K562 (cell line): ENCODE measurements around the gene CYTH4. TPM values are rescaled to one million over a fixed set of nuclear protein-coding genes. Genes with fewer than 3 reads are reported as not detected.

ENCODE experiments used
- ATAC-seq: fragments of 200-7000 bp; cut with Tn5 transposase; 3 replicates; pipeline ENCODE4 v1.9.1; 2020; ENCODE audit warnings: moderate library complexity
- BruUV-seq: library from RNA; stranded (reverse); fragments of 400-500 nt; replicated peaks from 2 replicates; lab custom pipeline; 2021; lab: Mats Ljungman, UMichigan
- CTCF ChIA-PET: fragments of 300-600 bp; formaldehyde crosslinking; extraction: SDS; loops from one replicate; lab custom pipeline; 2021; ENCODE audit warnings: low intra/inter-chr PET ratio; lab: Yijun Ruan, JAX
- POLR2A ChIA-PET: fragments of 300-600, 350-650 bp; sonication (Branson Sonifier 250); formaldehyde crosslinking; extraction: SDS; loops from one replicate; lab custom pipeline; 2021; ENCODE audit warnings: antibody characterized with exemption, inconsistent platforms; lab: Yijun Ruan, JAX
- DNase-seq, 4 experiments: peaks; one replicate each; pipeline versions ENCODE4 v3.0.0 to v3.0.0-alpha.2; 2011 to 2018; ENCODE audit warnings: low spot score in 3 of 4, mixed read lengths in 3 of 4; ENCODE audit errors: extremely low read depth in 1 of 4
- FAIRE-seq: peaks from 2 replicates; lab custom pipeline; 2011; peaks lifted over from hg19 to GRCh38; lab: Jason Lieb, UNC
- H2AFZ ChIP-seq: 2 replicates; pipeline ENCODE4 v1.6.0; 2011; ENCODE audit warnings: low read depth, low read length, control low read depth, inconsistent platforms
- H3K27ac ChIP-seq: fragments of 200-600 bp; 3 replicates; pipeline ENCODE4 v1.8.0; 2011; ENCODE audit warnings: low read depth, mild to moderate bottlenecking, control low read depth, inconsistent platforms, low read length, moderate library complexity, mixed read lengths; ENCODE audit errors: extremely low read depth
- H3K27me3 ChIP-seq, 2 experiments: fragments of 300-600 bp in 1 of 2; 2 replicates in 1 of 2; 3 replicates in 1 of 2; pipeline versions ENCODE4 v1.6.0 to v1.8.0; 2011; ENCODE audit warnings: inconsistent platforms in 2 of 2, low read length in 2 of 2, mild to moderate bottlenecking in 1 of 2, mixed read lengths in 1 of 2, moderate library complexity in 1 of 2; ENCODE audit not compliant: control insufficient read depth in 2 of 2, insufficient read depth in 2 of 2
- H3K36me3 ChIP-seq: fragments of 300-600 bp; 3 replicates; pipeline ENCODE4 v1.8.0; 2011; ENCODE audit warnings: mild to moderate bottlenecking, low read length, inconsistent platforms; ENCODE audit not compliant: control insufficient read depth, insufficient read depth
- H3K4me1 ChIP-seq, 2 experiments: fragments of 200-600 bp in 1 of 2; replicated peaks in 1 of 2; 2 replicates in 1 of 2; 3 replicates in 1 of 2; pipeline versions ENCODE4 v1.5.1 to v1.8.0; 2011; ENCODE audit warnings: inconsistent platforms in 2 of 2, low read length in 2 of 2, mild to moderate bottlenecking in 1 of 2, mixed read lengths in 1 of 2, moderate library complexity in 1 of 2; ENCODE audit not compliant: control insufficient read depth in 2 of 2, insufficient read depth in 2 of 2
- H3K4me2 ChIP-seq: 2 replicates; pipeline ENCODE4 v1.6.1; 2011; ENCODE audit warnings: low read length, control low read depth, inconsistent platforms, mixed read lengths; ENCODE audit not compliant: insufficient read depth
- H3K4me3 ChIP-seq: fragments of 200-600 bp; sonication (generic), shearing (Covaris generic); 2 replicates; pipeline ENCODE4 v1.5.1; 2016; ENCODE audit warnings: control low read depth, inconsistent platforms
- H3K79me2 ChIP-seq: fragments of 200-600 bp; 3 replicates; pipeline ENCODE4 v1.8.0; 2011; ENCODE audit warnings: low read length, inconsistent platforms; ENCODE audit not compliant: control insufficient read depth, insufficient read depth
- H3K9ac ChIP-seq, 2 experiments: 2 replicates each; pipeline versions ENCODE4 v1.6.0 to v1.6.1; 2011; ENCODE audit warnings: low read depth in 2 of 2, low read length in 2 of 2, control low read depth in 1 of 2, inconsistent platforms in 1 of 2, mild to moderate bottlenecking in 1 of 2, mixed read lengths in 1 of 2; ENCODE audit not compliant: insufficient read depth in 1 of 2
- H3K9me1 ChIP-seq: one replicate; pipeline ENCODE4 v1.6.0; 2011; ENCODE audit warnings: inconsistent platforms, mild to moderate bottlenecking, low read length, moderate library complexity; ENCODE audit not compliant: control insufficient read depth, insufficient read depth
- H3K9me3 ChIP-seq: replicated peaks from 2 replicates; pipeline ENCODE4 v1.5.1; 2011; ENCODE audit warnings: low read depth, low read length, inconsistent platforms; ENCODE audit not compliant: control insufficient read depth, insufficient read depth
- H4K20me1 ChIP-seq: replicated peaks from 2 replicates; pipeline ENCODE4 v1.6.1; 2011; ENCODE audit warnings: low read length, inconsistent platforms, mixed read lengths; ENCODE audit not compliant: control insufficient read depth, insufficient read depth
- CCAR2 ChIP-seq: fragments of 200-400 bp; formaldehyde crosslinking; IDR thresholded peaks from 2 replicates; pipeline ENCODE4 v1.6.1; 2017; ENCODE audit warnings: mild to moderate bottlenecking, low read depth, low read length
- JUND ChIP-seq, 2 experiments: IDR thresholded peaks; 2 replicates in 1 of 2; 3 replicates in 1 of 2; pipeline ENCODE4 v1.6.1; 2011; ENCODE audit warnings: borderline replicate concordance in 2 of 2, low read depth in 2 of 2, low read length in 2 of 2, improper control_type of control experiment in 1 of 2, missing biosample characterization in 1 of 2, missing genetic modification characterization in 1 of 2, missing genetic modification reagents in 1 of 2
- MCM2 ChIP-seq: fragments of 450-650 bp; IDR thresholded peaks from 2 replicates; pipeline ENCODE4 v1.6.1; 2017; ENCODE audit warnings: low read depth, mild to moderate bottlenecking
- POU5F1 ChIP-seq: fragments of 150-350 bp; IDR thresholded peaks from 2 replicates; pipeline ENCODE4 v1.6.1; 2014; ENCODE audit warnings: borderline replicate concordance, low read length, low read depth, mild to moderate bottlenecking; ENCODE audit not compliant: partially characterized antibody
- TCF7L2 ChIP-seq: fragments of 150-350 bp; IDR thresholded peaks from 2 replicates; pipeline ENCODE4 v1.6.1; 2016; ENCODE audit warnings: low read depth, mild to moderate bottlenecking, low read length, moderate library complexity
- ZNF75A ChIP-seq: fragments of 450-650 bp; formaldehyde crosslinking; IDR thresholded peaks from 2 replicates; pipeline ENCODE4 v1.4.0; 2020; ENCODE audit warnings: mild to moderate bottlenecking
- WGBS: fragments of 100-300 bp; shearing (Covaris generic); methylation state at CpG from one replicate; pipeline ENCODE4 v1.1.6; 2016; ENCODE audit warnings: low coverage, mixed read lengths; ENCODE audit not compliant: insufficient coverage; ENCODE audit errors: missing lambda C conversion rate; 5-methylcytosine and 5-hydroxymethylcytosine counted together
- in situ Hi-C: fragments of 300-500 bp; cut with MboI; formaldehyde crosslinking; loops from 4 replicates; pipeline ENCODE4 v1.15.0; 2018; ENCODE audit warnings: inconsistent platforms, mixed read lengths
- intact Hi-C: fragments of 100-400 bp; cut with micrococcal nuclease; formaldehyde crosslinking; loops from 2 replicates; pipeline ENCODE4 v1.14.2; 2022
- polyA plus RNA-seq, 8 experiments: library from polyadenylated mRNA; depleted of rRNA in 4 of 8; stranded (reverse) in 5 of 8; unstranded in 3 of 8; fragments of >200 nt; fragmentation: Nextera tagmentation in 2 of 8; fragmentation: Illumina TruSeq in 1 of 8; extraction: Ambion mirVana in 2 of 8; extraction: Trizol in 1 of 8; gene quantifications; 2 replicates each; pipeline versions ENCODE4 v1.2.1 to v1.2.3, GENCODE V29; 2011 to 2014; ENCODE audit warnings: inconsistent platforms in 1 of 8, missing spikeins in 1 of 8
- total RNA-seq, 7 experiments: library from RNA; depleted of rRNA in 6 of 7; stranded (reverse); fragments of >200 nt in 6 of 7; fragmentation: Illumina TruSeq in 2 of 7; extraction: Trizol in 2 of 7; gene quantifications; 2 replicates each; pipeline versions ENCODE4 v1.2.1 to v1.2.3, GENCODE V29; 2011 to 2021; ENCODE audit warnings: low replicate concordance in 1 of 7
- TF ChIP-seq, protein P1 (sequence below), 2 experiments: fragments of 450-650 bp; IDR thresholded peaks; 2 replicates each; pipeline ENCODE4 v1.6.1; 2018; ENCODE audit warnings: mild to moderate bottlenecking in 2 of 2, low read depth in 1 of 2; ENCODE audit not compliant: partially characterized antibody in 2 of 2
- TF ChIP-seq, protein P2 (sequence below), 3 experiments: IDR thresholded peaks in 2 of 3; conservative IDR thresholded peaks in 1 of 3; 2 replicates each; pipeline ENCODE4 v1.5.1; 2011 to 2012; ENCODE audit warnings: low read length in 3 of 3, mild to moderate bottlenecking in 3 of 3, control low read depth in 2 of 3, improper control_type of control experiment in 1 of 3, inconsistent platforms in 1 of 3, low read depth in 1 of 3, mixed read lengths in 1 of 3, moderate library complexity in 1 of 3; ENCODE audit not compliant: insufficient read depth in 2 of 3
- TF ChIP-seq, protein P3 (sequence below): fragments of 450-650 bp; formaldehyde crosslinking; IDR thresholded peaks from 2 replicates; pipeline ENCODE4 v1.4.0; 2022; ENCODE audit warnings: mild to moderate bottlenecking, moderate library complexity

CYTH4 gene
- total and polyA plus RNA-seq, 9 of the 15 experiments (the other 6 are each of a cell fraction or from before 2014, with no cell fraction given): 0.03 to 2.0 (median 0.61) TPM; not detected in 1

DNA sequence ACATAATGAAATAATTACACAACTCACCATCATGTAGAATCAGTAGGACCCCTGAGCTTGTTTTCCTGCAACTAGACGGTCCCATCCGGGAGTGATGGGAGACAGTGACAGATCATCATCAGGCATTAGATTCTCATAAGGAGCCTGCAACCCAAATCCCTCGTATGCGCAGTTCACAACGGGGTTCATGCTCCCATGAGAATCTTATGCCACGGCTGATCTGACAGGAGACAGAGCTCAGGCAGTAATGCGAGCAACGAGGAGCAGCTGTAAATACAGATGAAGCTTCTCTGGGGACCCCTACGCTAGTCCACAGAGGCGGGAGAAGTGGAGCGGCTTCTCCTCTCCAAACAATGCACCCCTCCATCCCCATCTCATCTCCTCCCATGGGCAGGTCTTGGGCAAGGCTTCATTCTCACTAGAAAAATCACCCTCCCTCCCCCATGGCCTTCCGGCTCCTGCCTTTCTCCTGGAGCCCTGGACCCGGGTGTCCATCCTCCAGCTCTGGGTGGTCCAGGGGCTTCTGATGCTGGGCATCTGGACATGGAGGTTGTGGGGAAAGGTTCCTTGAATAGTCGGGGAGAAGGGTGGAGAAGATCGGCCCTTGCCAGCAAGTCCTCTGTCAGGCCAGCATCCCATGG, 22.0 kb upstream of the CYTH4 start:
- POLR2A ChIA-PET: interaction anchor here (0.6 to 1.0 kb wide), 4 partner anchors 11 to 223 kb away, joined by 3 to 6 read pairs (median 4); no protein-coding TSS in a partner anchor
- H3K27ac ChIP-seq: no peak overlapping the region
- ATAC-seq (no peak), FAIRE-seq (no peak), DNase-seq (no peak)
- no peaks in the 10 kb centered on the region; a peak in 2 of 5 replicates for H3K27me3 ChIP-seq
- H3K9ac ChIP-seq: no peak overlapping the region
- no peaks in the 10 kb centered on the region for H3K79me2 ChIP-seq
- no TSS peak for BruUV-seq
- H3K4me2 ChIP-seq: no peak overlapping the region; the same call in 1 of the 2 replicates
- H3K9me3 ChIP-seq: peaks cover 4% of the 10 kb centered on the region; the same call in 1 of the 2 replicates
- H3K36me3 ChIP-seq: no peaks in the 10 kb centered on the region
- H3K4me3 ChIP-seq: no peak overlapping the region
- H3K9me1 ChIP-seq: no peaks in the 10 kb centered on the region
- CTCF ChIA-PET: interaction anchor here (0.8 to 1.8 kb wide), 3 partner anchors 61 to 197 kb away, joined by 3 to 6 read pairs (median 5); no protein-coding TSS in a partner anchor
- 0 out of 2 replicates have a peak overlapping the region, but pooled peaks have one; percentile 38 for H2AFZ ChIP-seq
- in situ Hi-C loops: no loop called here
- 18% methylated on average over 11 of the region's 15 CpGs for WGBS
- H3K4me1 ChIP-seq: peaks cover 4 to 15% of the 10 kb centered on the region in 2 experiments; a peak in 4 of 5 replicates
- intact Hi-C loops: loop anchor here (2.0 kb wide), 1 partner anchor 61 kb away; no protein-coding TSS in a partner anchor
- H4K20me1 ChIP-seq: no peaks in the 10 kb centered on the region
- TF ChIP-seq JUND (IDR thresholded peaks at IDR 0.05; ENCODE audit: borderline replicate concordance, low read depth, low read length) (no peak), JUND (tag; IDR thresholded peaks at IDR 0.05; ENCODE audit: borderline replicate concordance, low read depth, low read length) (no peak), CCAR2 (no peak), MCM2 (no peak), POU5F1 (no peak), TCF7L2 (no peak), ZNF75A (CRISPR knock-in tag) (no peak)
- TF ChIP-seq, protein P1, sequence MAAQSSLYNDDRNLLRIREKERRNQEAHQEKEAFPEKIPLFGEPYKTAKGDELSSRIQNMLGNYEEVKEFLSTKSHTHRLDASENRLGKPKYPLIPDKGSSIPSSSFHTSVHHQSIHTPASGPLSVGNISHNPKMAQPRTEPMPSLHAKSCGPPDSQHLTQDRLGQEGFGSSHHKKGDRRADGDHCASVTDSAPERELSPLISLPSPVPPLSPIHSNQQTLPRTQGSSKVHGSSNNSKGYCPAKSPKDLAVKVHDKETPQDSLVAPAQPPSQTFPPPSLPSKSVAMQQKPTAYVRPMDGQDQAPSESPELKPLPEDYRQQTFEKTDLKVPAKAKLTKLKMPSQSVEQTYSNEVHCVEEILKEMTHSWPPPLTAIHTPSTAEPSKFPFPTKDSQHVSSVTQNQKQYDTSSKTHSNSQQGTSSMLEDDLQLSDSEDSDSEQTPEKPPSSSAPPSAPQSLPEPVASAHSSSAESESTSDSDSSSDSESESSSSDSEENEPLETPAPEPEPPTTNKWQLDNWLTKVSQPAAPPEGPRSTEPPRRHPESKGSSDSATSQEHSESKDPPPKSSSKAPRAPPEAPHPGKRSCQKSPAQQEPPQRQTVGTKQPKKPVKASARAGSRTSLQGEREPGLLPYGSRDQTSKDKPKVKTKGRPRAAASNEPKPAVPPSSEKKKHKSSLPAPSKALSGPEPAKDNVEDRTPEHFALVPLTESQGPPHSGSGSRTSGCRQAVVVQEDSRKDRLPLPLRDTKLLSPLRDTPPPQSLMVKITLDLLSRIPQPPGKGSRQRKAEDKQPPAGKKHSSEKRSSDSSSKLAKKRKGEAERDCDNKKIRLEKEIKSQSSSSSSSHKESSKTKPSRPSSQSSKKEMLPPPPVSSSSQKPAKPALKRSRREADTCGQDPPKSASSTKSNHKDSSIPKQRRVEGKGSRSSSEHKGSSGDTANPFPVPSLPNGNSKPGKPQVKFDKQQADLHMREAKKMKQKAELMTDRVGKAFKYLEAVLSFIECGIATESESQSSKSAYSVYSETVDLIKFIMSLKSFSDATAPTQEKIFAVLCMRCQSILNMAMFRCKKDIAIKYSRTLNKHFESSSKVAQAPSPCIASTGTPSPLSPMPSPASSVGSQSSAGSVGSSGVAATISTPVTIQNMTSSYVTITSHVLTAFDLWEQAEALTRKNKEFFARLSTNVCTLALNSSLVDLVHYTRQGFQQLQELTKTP (IDR thresholded peaks at IDR 0.05; ENCODE audit: low read depth in 1 of 2, partially characterized antibody in 2 of 2): no peak
- TF ChIP-seq, protein P2, sequence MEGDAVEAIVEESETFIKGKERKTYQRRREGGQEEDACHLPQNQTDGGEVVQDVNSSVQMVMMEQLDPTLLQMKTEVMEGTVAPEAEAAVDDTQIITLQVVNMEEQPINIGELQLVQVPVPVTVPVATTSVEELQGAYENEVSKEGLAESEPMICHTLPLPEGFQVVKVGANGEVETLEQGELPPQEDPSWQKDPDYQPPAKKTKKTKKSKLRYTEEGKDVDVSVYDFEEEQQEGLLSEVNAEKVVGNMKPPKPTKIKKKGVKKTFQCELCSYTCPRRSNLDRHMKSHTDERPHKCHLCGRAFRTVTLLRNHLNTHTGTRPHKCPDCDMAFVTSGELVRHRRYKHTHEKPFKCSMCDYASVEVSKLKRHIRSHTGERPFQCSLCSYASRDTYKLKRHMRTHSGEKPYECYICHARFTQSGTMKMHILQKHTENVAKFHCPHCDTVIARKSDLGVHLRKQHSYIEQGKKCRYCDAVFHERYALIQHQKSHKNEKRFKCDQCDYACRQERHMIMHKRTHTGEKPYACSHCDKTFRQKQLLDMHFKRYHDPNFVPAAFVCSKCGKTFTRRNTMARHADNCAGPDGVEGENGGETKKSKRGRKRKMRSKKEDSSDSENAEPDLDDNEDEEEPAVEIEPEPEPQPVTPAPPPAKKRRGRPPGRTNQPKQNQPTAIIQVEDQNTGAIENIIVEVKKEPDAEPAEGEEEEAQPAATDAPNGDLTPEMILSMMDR (IDR thresholded peaks at IDR 0.05 in 2 of 3, conservative IDR thresholded peaks at IDR 0.05 in 1 of 3; ENCODE audit: insufficient read depth in 2 of 3, low read depth in 1 of 3, low read length in 3 of 3): no peak
- TF ChIP-seq, protein P3, sequence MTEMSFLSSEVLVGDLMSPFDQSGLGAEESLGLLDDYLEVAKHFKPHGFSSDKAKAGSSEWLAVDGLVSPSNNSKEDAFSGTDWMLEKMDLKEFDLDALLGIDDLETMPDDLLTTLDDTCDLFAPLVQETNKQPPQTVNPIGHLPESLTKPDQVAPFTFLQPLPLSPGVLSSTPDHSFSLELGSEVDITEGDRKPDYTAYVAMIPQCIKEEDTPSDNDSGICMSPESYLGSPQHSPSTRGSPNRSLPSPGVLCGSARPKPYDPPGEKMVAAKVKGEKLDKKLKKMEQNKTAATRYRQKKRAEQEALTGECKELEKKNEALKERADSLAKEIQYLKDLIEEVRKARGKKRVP (CRISPR knock-in tag): no peak
